ENCODE data around the gene STARD9. TPM values are rescaled to one million over a fixed set of nuclear protein-coding genes. Genes with fewer than 3 reads are reported as not detected.

STARD9 gene
- polyA plus RNA-seq, 1 of the 3 experiments (the other 2 are of a cell fraction), result 2.1 TPM

DNA sequence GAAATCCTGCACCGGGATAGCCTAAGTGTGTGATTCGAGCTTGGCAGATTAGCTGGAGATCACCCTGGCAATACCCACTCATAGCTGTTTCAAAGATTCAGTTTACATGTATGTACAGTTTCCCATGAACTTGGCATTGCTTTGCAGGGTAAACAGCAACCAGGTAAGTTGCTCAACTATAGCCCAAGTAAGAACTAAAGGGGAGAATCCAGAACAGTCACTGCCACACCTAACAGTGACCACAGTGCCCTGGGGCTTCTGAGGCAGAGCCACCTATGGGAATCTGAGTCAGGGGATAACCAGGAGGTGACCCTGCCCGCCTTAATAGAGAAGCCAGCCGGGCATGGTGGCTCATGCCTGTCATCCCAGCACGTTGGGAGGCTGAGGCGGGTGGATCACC, 145.6 kb downstream of the STARD9 start:
- Histone ChIP-seq H3K9ac (no peak overlapping the region), H3K4me1 (ENCODE audit: control insufficient read depth in 1 of 2, insufficient read depth in 2 of 2, low read depth in 1 of 2, low read length in 1 of 2) (peaks cover 0 to 6% of the 10 kb centered on the region in 2 experiments; a peak in 1 of 4 replicates), H2AFZ (ENCODE audit: low read depth) (no peak overlapping the region), H3K27ac (ENCODE audit: low read depth in 2 of 2, low read length in 1 of 2) (no peak overlapping the region), H3F3A (replicated peaks; ENCODE audit: insufficient read depth) (peaks cover 18% of the 10 kb centered on the region), H3K9me3 (no peaks in the 10 kb centered on the region), H3K4me3 (ENCODE audit: low read depth in 2 of 2, low read length in 1 of 2) (no peak overlapping the region), H3K36me3 (replicated peaks in 1 of 2; ENCODE audit: control insufficient read depth in 1 of 2, insufficient read depth in 2 of 2, low read length in 1 of 2) (peaks cover 24 to 42% of the 10 kb centered on the region in 2 experiments), H3K27me3 (ENCODE audit: insufficient read depth) (no peaks in the 10 kb centered on the region), H3K79me2 (ENCODE audit: insufficient read depth) (peaks cover 2% of the 10 kb centered on the region; the same call in 1 of the 2 replicates), H3K9me2 (no peaks in the 10 kb centered on the region), H4K20me1 (ENCODE audit: insufficient read depth) (no peaks in the 10 kb centered on the region), H3K4me2 (no peak overlapping the region)
- ChIA-PET POLR2A (no interaction called here), CTCF (interaction anchor here (0.7 to 1.7 kb wide), 2 partner anchors 206 to 212 kb away, joined by 3 to 4 read pairs; no protein-coding TSS in a partner anchor)
- 79% methylated on average over 5 of the region's 6 CpGs for WGBS (ENCODE audit: low lambda C conversion rate)
- DNase-seq, result peak; percentile 6
- TF ChIP-seq, protein P1, sequence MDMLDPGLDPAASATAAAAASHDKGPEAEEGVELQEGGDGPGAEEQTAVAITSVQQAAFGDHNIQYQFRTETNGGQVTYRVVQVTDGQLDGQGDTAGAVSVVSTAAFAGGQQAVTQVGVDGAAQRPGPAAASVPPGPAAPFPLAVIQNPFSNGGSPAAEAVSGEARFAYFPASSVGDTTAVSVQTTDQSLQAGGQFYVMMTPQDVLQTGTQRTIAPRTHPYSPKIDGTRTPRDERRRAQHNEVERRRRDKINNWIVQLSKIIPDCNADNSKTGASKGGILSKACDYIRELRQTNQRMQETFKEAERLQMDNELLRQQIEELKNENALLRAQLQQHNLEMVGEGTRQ (IDR thresholded peaks at IDR 0.05; ENCODE audit: borderline replicate concordance, low read depth, low read length), result no peak

DNA sequence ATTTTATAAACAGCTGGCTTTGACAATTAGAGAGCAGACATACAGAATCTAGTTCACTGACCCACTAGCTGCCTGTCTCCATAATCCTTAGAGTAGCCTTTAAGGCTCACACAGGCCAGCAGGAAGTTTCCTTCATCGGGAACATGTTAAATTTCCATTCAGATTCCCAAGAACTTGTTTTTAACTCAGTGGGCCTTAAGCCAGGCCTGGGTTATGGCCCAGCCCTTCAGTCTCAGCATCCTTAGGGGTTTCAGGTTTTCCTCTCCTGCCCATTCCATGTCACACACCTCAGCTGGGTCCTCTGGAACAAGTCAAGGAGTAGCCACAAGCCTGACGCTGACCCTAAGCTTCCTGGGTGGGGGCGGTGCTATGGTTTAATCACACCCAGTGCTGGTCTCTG, 146.5 kb downstream of the STARD9 start:
- H3K9me2 ChIP-seq, result no peaks in the 10 kb centered on the region
- H3K27ac ChIP-seq (ENCODE audit: low read depth in 2 of 2, low read length in 1 of 2), result no peak overlapping the region
- H3K27me3 ChIP-seq (ENCODE audit: insufficient read depth), result no peaks in the 10 kb centered on the region
- H3F3A ChIP-seq (replicated peaks; ENCODE audit: insufficient read depth), result peaks cover 18% of the 10 kb centered on the region
- TF ChIP-seq TCF12 (IDR thresholded peaks at IDR 0.05) (no peak), JUND (IDR thresholded peaks at IDR 0.05) (no peak), FOSL2 (IDR thresholded peaks at IDR 0.05; ENCODE audit: borderline replicate concordance, low read depth) (no peak), CHD2 (IDR thresholded peaks at IDR 0.05; ENCODE audit: low read length, partially characterized antibody) (no peak), POLR2AphosphoS5 (IDR thresholded peaks at IDR 0.05; ENCODE audit: low read depth, low read length) (no peak), SMC3 (IDR thresholded peaks at IDR 0.05; ENCODE audit: low read depth, low read length) (no peak), RFX5 (IDR thresholded peaks at IDR 0.05; ENCODE audit: low read length) (no peak), NRF1 (IDR thresholded peaks at IDR 0.05; ENCODE audit: low read depth, low read length) (no peak), NFIC (IDR thresholded peaks at IDR 0.05; ENCODE audit: borderline replicate concordance) (no peak)
- TF ChIP-seq, protein P2, sequence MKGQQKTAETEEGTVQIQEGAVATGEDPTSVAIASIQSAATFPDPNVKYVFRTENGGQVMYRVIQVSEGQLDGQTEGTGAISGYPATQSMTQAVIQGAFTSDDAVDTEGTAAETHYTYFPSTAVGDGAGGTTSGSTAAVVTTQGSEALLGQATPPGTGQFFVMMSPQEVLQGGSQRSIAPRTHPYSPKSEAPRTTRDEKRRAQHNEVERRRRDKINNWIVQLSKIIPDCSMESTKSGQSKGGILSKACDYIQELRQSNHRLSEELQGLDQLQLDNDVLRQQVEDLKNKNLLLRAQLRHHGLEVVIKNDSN (IDR thresholded peaks at IDR 0.05; ENCODE audit: borderline replicate concordance, low read depth), result no peak
- TF ChIP-seq, protein P1 (IDR thresholded peaks at IDR 0.05; ENCODE audit: borderline replicate concordance, low read depth, low read length), result no peak
- TF ChIP-seq, protein P3, sequence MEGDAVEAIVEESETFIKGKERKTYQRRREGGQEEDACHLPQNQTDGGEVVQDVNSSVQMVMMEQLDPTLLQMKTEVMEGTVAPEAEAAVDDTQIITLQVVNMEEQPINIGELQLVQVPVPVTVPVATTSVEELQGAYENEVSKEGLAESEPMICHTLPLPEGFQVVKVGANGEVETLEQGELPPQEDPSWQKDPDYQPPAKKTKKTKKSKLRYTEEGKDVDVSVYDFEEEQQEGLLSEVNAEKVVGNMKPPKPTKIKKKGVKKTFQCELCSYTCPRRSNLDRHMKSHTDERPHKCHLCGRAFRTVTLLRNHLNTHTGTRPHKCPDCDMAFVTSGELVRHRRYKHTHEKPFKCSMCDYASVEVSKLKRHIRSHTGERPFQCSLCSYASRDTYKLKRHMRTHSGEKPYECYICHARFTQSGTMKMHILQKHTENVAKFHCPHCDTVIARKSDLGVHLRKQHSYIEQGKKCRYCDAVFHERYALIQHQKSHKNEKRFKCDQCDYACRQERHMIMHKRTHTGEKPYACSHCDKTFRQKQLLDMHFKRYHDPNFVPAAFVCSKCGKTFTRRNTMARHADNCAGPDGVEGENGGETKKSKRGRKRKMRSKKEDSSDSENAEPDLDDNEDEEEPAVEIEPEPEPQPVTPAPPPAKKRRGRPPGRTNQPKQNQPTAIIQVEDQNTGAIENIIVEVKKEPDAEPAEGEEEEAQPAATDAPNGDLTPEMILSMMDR (IDR thresholded peaks at IDR 0.05), result no peak
- H3K36me3 ChIP-seq (replicated peaks in 1 of 2; ENCODE audit: control insufficient read depth in 1 of 2, insufficient read depth in 2 of 2, low read length in 1 of 2), result peaks cover 31 to 50% of the 10 kb centered on the region in 2 experiments
- H3K4me2 ChIP-seq, result no peak overlapping the region
- no peak overlapping the region for H2AFZ ChIP-seq (ENCODE audit: low read depth)
- no peak overlapping the region for H3K4me3 ChIP-seq (ENCODE audit: low read depth in 2 of 2, low read length in 1 of 2)
- no peak overlapping the region for H3K9ac ChIP-seq
- H4K20me1 ChIP-seq (ENCODE audit: insufficient read depth), result no peaks in the 10 kb centered on the region
- ChIA-PET POLR2A (no interaction called here), CTCF (interaction anchor here (0.7 to 2.7 kb wide), 7 partner anchors 9 to 205 kb away, joined by 3 to 9 read pairs (median 4); partner anchors contain the start of gene CDAN1)
- no peaks in the 10 kb centered on the region for H3K9me3 ChIP-seq
- 87% methylated on average over 3 of the region's 3 CpGs for WGBS (ENCODE audit: low lambda C conversion rate)
- H3K4me1 ChIP-seq (ENCODE audit: control insufficient read depth in 1 of 2, insufficient read depth in 2 of 2, low read depth in 1 of 2, low read length in 1 of 2), result peaks cover 0 to under 1% of the 10 kb centered on the region in 2 experiments; a peak in 2 of 4 replicates
- DNase-seq, result no peak
- peaks cover 2% of the 10 kb centered on the region; the same call in 1 of the 2 replicates for H3K79me2 ChIP-seq (ENCODE audit: insufficient read depth)
